HCT116 (cell line): ENCODE data around the gene CLIC4. TPM values are rescaled to one million over a fixed set of nuclear protein-coding genes. Genes with fewer than 3 reads are reported as not detected.

Experiments
- ATAC-seq: fragments of 200-7000 bp; cut with Tn5 transposase; 2 replicates; pipeline ENCODE4 v1.9.1; 2020; ENCODE audit warnings: mild to moderate bottlenecking, moderate library complexity
- BruUV-seq: library from RNA; stranded (reverse); fragments of 400-500 nt; replicated peaks from 2 replicates; lab custom pipeline; 2021; lab: Mats Ljungman, UMichigan
- CTCF ChIA-PET: fragments of 300-600 bp; sonication (Branson Sonifier 250); formaldehyde crosslinking; loops from one replicate; lab custom pipeline; 2021; ENCODE audit warnings: antibody characterized with exemption; lab: Charles Lee
- POLR2A ChIA-PET: fragments of 300-600, 350-600 bp; sonication (Branson Sonifier 250); formaldehyde crosslinking; loops from one replicate; lab custom pipeline; 2021; ENCODE audit warnings: antibody characterized with exemption; lab: Charles Lee
- RAD21 ChIA-PET, 2 experiments: fragments of 300-600 bp; sonication (Branson Sonifier 250); formaldehyde crosslinking; loops; one replicate each; lab custom pipeline; 2023; ENCODE audit warnings: low total read pairs in 2 of 2; ENCODE audit not compliant: uncharacterized antibody in 2 of 2, unreplicated experiment in 2 of 2, low non-redundant PET in 1 of 2; lab: Charles Lee
- DNase-seq: peaks from one replicate; pipeline ENCODE4 v3.0.0-alpha.2; 2010; ENCODE audit warnings: low read depth, low spot score
- H2AFZ ChIP-seq: fragments of 200-600 bp; shearing (Covaris generic), sonication (generic); 2 replicates; pipeline ENCODE4 v1.6.1; 2017; ENCODE audit warnings: low read depth, mixed run types, mixed read lengths, antibody characterized with exemption, low read length; ENCODE audit not compliant: poor library complexity, severe bottlenecking
- H3K27ac ChIP-seq: 2 replicates; pipeline ENCODE4 v1.5.1; 2012; ENCODE audit warnings: low read depth, low read length
- H3K27me3 ChIP-seq: fragments of 200-600 bp; sonication (generic); 2 replicates; pipeline ENCODE4 v1.6.1; 2016; ENCODE audit warnings: mixed run types, low read length, mixed read lengths; ENCODE audit not compliant: insufficient read depth
- H3K36me3 ChIP-seq, 2 experiments: fragments of 200-500 bp in 1 of 2; fragments of 200-600 bp in 1 of 2; sonication (Bioruptor generic) in 1 of 2; sonication (generic) in 1 of 2; 2 replicates each; pipeline versions ENCODE4 v1.5.1 to v1.6.1; 2014 to 2016; ENCODE audit warnings: low read length in 2 of 2, inconsistent platforms in 1 of 2, mixed read lengths in 1 of 2, mixed run types in 1 of 2; ENCODE audit not compliant: insufficient read depth in 2 of 2, control insufficient read depth in 1 of 2
- H3K4me1 ChIP-seq, 2 experiments: fragments of 200-600 bp in 1 of 2; sonication (generic) in 1 of 2; 2 replicates each; pipeline versions ENCODE4 v1.5.1 to v1.6.1; 2012 to 2017; ENCODE audit warnings: low read length in 2 of 2, inconsistent platforms in 1 of 2, mild to moderate bottlenecking in 1 of 2, mixed read lengths in 1 of 2, mixed run types in 1 of 2, moderate library complexity in 1 of 2; ENCODE audit not compliant: insufficient read depth in 2 of 2, control insufficient read depth in 1 of 2
- H3K4me2 ChIP-seq: fragments of 200-600 bp; sonication (generic); 2 replicates; pipeline ENCODE4 v1.6.1; 2017; ENCODE audit warnings: mixed run types, low read length, mixed read lengths
- H3K4me3 ChIP-seq, 2 experiments: fragments of 200-600 bp in 1 of 2; sonication (generic) in 1 of 2; replicated peaks in 1 of 2; 2 replicates each; pipeline ENCODE4 v1.5.1; 2011 to 2016; ENCODE audit warnings: low read length in 2 of 2, control low read depth in 1 of 2, low read depth in 1 of 2, mild to moderate bottlenecking in 1 of 2, mixed read lengths in 1 of 2, mixed run types in 1 of 2
- H3K79me2 ChIP-seq: fragments of 200-600 bp; sonication (generic); 2 replicates; pipeline ENCODE4 v1.6.1; 2017; ENCODE audit warnings: mild to moderate bottlenecking, mixed run types, low read length, moderate library complexity, mixed read lengths; ENCODE audit not compliant: insufficient read depth
- H3K9ac ChIP-seq: fragments of 200-600 bp; sonication (generic); 2 replicates; pipeline ENCODE4 v1.6.1; 2016; ENCODE audit warnings: low read length, mixed read lengths
- H3K9me2 ChIP-seq: fragments of 200-600 bp; sonication (generic), shearing (Covaris generic); 2 replicates; pipeline ENCODE4 v1.6.1; 2017; ENCODE audit warnings: mixed run types, mild to moderate bottlenecking, moderate library complexity; ENCODE audit not compliant: insufficient read depth
- H3K9me3 ChIP-seq, 2 experiments: fragments of 200-500 bp in 1 of 2; fragments of 200-600 bp in 1 of 2; sonication (Bioruptor generic) in 1 of 2; sonication (generic) in 1 of 2; 2 replicates each; pipeline ENCODE4 v1.6.1; 2014 to 2017; ENCODE audit warnings: low read length in 2 of 2, mixed read lengths in 2 of 2, inconsistent platforms in 1 of 2, low read depth in 1 of 2, mild to moderate bottlenecking in 1 of 2, mixed run types in 1 of 2, moderate library complexity in 1 of 2; ENCODE audit not compliant: control insufficient read depth in 1 of 2, insufficient read depth in 1 of 2
- H4K20me1 ChIP-seq: fragments of 200-600 bp; sonication (generic), shearing (Covaris generic); 2 replicates; pipeline ENCODE4 v1.6.1; 2017; ENCODE audit warnings: mixed run types, mild to moderate bottlenecking, moderate library complexity; ENCODE audit not compliant: insufficient read depth
- ELF1 ChIP-seq: IDR thresholded peaks from 2 replicates; pipeline ENCODE4 v1.6.1; 2012; ENCODE audit warnings: low read depth, borderline replicate concordance
- EZH2phosphoT487 ChIP-seq: fragments of 200-600 bp; IDR thresholded peaks from 2 replicates; pipeline ENCODE4 v1.6.1; 2018; ENCODE audit warnings: antibody characterized with exemption, borderline replicate concordance
- FOSL1 ChIP-seq: IDR thresholded peaks from 2 replicates; pipeline ENCODE4 v1.6.1; 2012; ENCODE audit warnings: low read depth
- POLR2A ChIP-seq: IDR thresholded peaks from 2 replicates; pipeline ENCODE4 v1.7.0; 2011; ENCODE audit warnings: borderline replicate concordance; ENCODE audit not compliant: insufficient read depth, insufficient read length; ENCODE audit errors: extremely low read depth
- POLR2AphosphoS5 ChIP-seq: IDR thresholded peaks from 2 replicates; pipeline ENCODE4 v1.6.1; 2011; ENCODE audit warnings: mild to moderate bottlenecking, low read depth, low read length, moderate library complexity
- SIN3A ChIP-seq: IDR thresholded peaks from 2 replicates; pipeline ENCODE4 v1.6.1; 2012; ENCODE audit warnings: low read depth
- intact Hi-C: fragments of 100-400 bp; cut with micrococcal nuclease; formaldehyde crosslinking; loops from 2 replicates; pipeline ENCODE4 v1.10.0; 2022
- total RNA-seq: library from RNA; stranded (reverse); gene quantifications from one replicate; pipeline ENCODE4 v1.2.1, GENCODE V29; 2021; ENCODE audit not compliant: unreplicated experiment

CLIC4 gene
- total RNA-seq, 1 experiment from 2014 or later: 77.2 TPM

- intact Hi-C loops: no loop called here
- RAD21 ChIA-PET: no interaction called here
- H3K9ac ChIP-seq: no peak overlapping the region
- no peaks in the 10 kb centered on the region; the same call in 1 of the 2 replicates for H3K9me2 ChIP-seq
- no peak for ATAC-seq
- H3K36me3 ChIP-seq: no peaks in the 10 kb centered on the region
- TF ChIP-seq POLR2AphosphoS5 (no peak), POLR2A (no peak), ELF1 (no peak)
- peaks cover 23% of the 10 kb centered on the region; the same call in 1 of the 2 replicates for H3K79me2 ChIP-seq
- H3K4me1 ChIP-seq: peaks cover 6 to 17% of the 10 kb centered on the region in 2 experiments; a peak in 3 of 4 replicates
- no peak overlapping the region for H3K27ac ChIP-seq
- CTCF ChIA-PET: no interaction called here
- no peaks in the 10 kb centered on the region for H4K20me1 ChIP-seq
- no TSS peak for BruUV-seq
- H3K27me3 ChIP-seq: no peaks in the 10 kb centered on the region
- H3K4me3 ChIP-seq: no peak overlapping the region
- DNase-seq: no peak
- no peaks in the 10 kb centered on the region for H3K9me3 ChIP-seq
- no peak overlapping the region for H2AFZ ChIP-seq
- H3K4me2 ChIP-seq: no peak overlapping the region
- POLR2A ChIA-PET: no interaction called here
Observed at GRCh38 chr1:24773618-24774017, 28.4 kb downstream of the CLIC4 start.

GRCh38 chr1:24775348-24775747 lies 30.1 kb downstream of the CLIC4 start:
- DNase-seq: no peak
- Histone ChIP-seq H3K9me2 (no peaks in the 10 kb centered on the region; the same call in 1 of the 2 replicates), H3K9me3 (no peaks in the 10 kb centered on the region), H3K36me3 (no peaks in the 10 kb centered on the region), H2AFZ (no peak overlapping the region), H3K27me3 (no peaks in the 10 kb centered on the region), H4K20me1 (no peaks in the 10 kb centered on the region), H3K27ac (no peak overlapping the region), H3K4me2 (no peak overlapping the region), H3K79me2 (peaks cover 18% of the 10 kb centered on the region; the same call in 1 of the 2 replicates), H3K4me1 (peaks cover under 1 to 5% of the 10 kb centered on the region in 2 experiments; a peak in 1 of 4 replicates), H3K4me3 (no peak overlapping the region), H3K9ac (no peak overlapping the region)
- TF ChIP-seq POLR2A: no peak
- TF ChIP-seq SIN3A: no peak
- no peak for TF ChIP-seq EZH2phosphoT487
- TF ChIP-seq FOSL1: no peak
- BruUV-seq: no TSS peak
- ATAC-seq: no peak
- ChIA-PET POLR2A (no interaction called here), RAD21 (no interaction called here), CTCF (no interaction called here)
- intact Hi-C loops: no loop called here
